Cardiac septum (tissue), 1 donor: ENCODE results near the gene ZKSCAN1. TPM values are rescaled to one million over a fixed set of nuclear protein-coding genes. Genes with fewer than 3 reads are reported as not detected.

Experiments used
- DNase-seq: peaks from one replicate; pipeline ENCODE4 v3.0.0-alpha.2; 2020; ENCODE audit warnings: low spot score
- intact Hi-C: fragments of 100-400 bp; cut with DNase I; formaldehyde crosslinking; loops from one replicate; pipeline ENCODE4 v1.14.0; 2022
- total RNA-seq: library from RNA; stranded (reverse); fragmentation: NEBNext Ultra II Directional; extraction: Animal tissue kit (Norgen Biotek cat#: 25700); gene quantifications from one replicate; pipeline ENCODE4 v1.2.1, GENCODE V29; 2021
- donor health status: DM: no; HTN: no; CAD: no.

The ZKSCAN1 gene
- total RNA-seq, 1 donor from 2014 or later: 52.3 TPM

DNA sequence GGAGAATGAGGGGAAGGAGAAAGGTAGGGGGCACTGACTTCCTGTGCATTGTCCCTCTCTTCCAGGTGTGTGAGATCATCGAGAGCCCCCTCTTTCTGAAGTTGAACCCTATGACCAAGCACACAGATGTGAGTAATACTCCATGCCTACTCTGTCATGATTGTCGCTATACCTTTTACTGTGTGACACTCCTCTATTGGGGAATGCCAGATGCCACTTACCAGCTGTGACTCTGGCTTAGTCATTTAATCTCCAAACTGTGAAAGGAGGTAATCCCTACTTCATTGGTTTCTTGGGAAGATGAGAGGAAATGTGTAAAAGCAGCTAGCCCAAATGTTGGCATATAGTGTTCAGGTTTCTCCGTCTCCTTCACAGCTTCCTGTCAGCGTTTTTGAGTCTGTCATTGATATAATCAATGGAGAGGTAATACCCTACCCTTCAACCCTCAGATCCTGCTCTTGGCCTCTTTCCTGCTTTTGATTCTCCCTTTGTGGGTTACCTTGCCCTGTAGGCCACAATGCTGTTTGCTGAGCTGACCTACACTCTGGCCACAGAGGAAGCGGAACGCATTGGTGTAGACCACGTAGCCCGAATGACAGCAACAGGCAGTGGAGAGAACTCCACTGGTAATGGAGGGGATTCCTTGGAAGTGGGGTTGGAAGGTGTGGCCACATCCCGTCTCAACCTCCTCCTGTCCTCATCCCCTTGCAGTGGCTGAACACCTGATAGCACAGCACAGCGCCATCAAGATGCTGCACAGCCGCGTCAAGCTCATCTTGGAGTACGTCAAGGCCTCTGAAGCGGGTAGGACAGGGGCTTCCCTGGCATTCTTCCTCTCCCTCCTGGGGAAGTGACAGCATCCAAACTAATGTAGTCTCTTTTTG, 75.4 kb downstream of the ZKSCAN1 start:
- DNase-seq: no peak
- intact Hi-C loops: no loop called here

Other genes starting within 250 kb of the ZKSCAN1 start
- gene CYP3A4, start 231.4 kb upstream of the ZKSCAN1 start, total RNA-seq: not detected
- not detected for gene CYP3A43, start 187.6 kb upstream of the ZKSCAN1 start, total RNA-seq
- gene OR2AE1, start 138.6 kb upstream of the ZKSCAN1 start, total RNA-seq: not detected
- 7.8 TPM for gene TRIM4, start 96.1 kb upstream of the ZKSCAN1 start, total RNA-seq
- gene GJC3, start 86.0 kb upstream of the ZKSCAN1 start, total RNA-seq: not detected
- 114 TPM for gene AZGP1, start 39.6 kb upstream of the ZKSCAN1 start, total RNA-seq
- gene ZSCAN21, start 34.2 kb downstream of the ZKSCAN1 start, total RNA-seq: 6.1 TPM
- 14.5 TPM for gene ZNF3, start 66.1 kb downstream of the ZKSCAN1 start, total RNA-seq
- gene COPS6, start 73.4 kb downstream of the ZKSCAN1 start, total RNA-seq: 86.4 TPM
- gene MCM7, start 85.8 kb downstream of the ZKSCAN1 start, total RNA-seq: 20.5 TPM
- 13.7 TPM for gene AP4M1, start 86.0 kb downstream of the ZKSCAN1 start, total RNA-seq
- 26.6 TPM for gene TAF6, start 103.8 kb downstream of the ZKSCAN1 start, total RNA-seq
- gene CNPY4, start 104.0 kb downstream of the ZKSCAN1 start, total RNA-seq: 9.7 TPM
- gene MBLAC1, start 111.4 kb downstream of the ZKSCAN1 start, total RNA-seq: 1.5 TPM
- gene LAMTOR4, start 133.3 kb downstream of the ZKSCAN1 start, total RNA-seq: 89.1 TPM
- gene TRAPPC14, start 143.1 kb downstream of the ZKSCAN1 start, total RNA-seq: 11.4 TPM
- gene GAL3ST4, start 153.0 kb downstream of the ZKSCAN1 start, total RNA-seq: 1.5 TPM
- gene GPC2, start 161.8 kb downstream of the ZKSCAN1 start, total RNA-seq: 0.92 TPM
- gene STAG3, start 162.3 kb downstream of the ZKSCAN1 start, total RNA-seq: 0.43 TPM
- not detected for gene PVRIG, start 204.4 kb downstream of the ZKSCAN1 start, total RNA-seq